ENCODE data around the gene RPS21. TPM values are rescaled to one million over a fixed set of nuclear protein-coding genes. Genes with fewer than 3 reads are reported as not detected.
A peak's percentile ranks its signal among the peaks of the same experiment; 100 is the strongest.

The RPS21 gene
- total and polyA plus RNA-seq, 2 of the 13 experiments (the other 11 are each of a cell fraction or from before 2014, with no cell fraction given), result 2,647 to 11,063 TPM

DNA sequence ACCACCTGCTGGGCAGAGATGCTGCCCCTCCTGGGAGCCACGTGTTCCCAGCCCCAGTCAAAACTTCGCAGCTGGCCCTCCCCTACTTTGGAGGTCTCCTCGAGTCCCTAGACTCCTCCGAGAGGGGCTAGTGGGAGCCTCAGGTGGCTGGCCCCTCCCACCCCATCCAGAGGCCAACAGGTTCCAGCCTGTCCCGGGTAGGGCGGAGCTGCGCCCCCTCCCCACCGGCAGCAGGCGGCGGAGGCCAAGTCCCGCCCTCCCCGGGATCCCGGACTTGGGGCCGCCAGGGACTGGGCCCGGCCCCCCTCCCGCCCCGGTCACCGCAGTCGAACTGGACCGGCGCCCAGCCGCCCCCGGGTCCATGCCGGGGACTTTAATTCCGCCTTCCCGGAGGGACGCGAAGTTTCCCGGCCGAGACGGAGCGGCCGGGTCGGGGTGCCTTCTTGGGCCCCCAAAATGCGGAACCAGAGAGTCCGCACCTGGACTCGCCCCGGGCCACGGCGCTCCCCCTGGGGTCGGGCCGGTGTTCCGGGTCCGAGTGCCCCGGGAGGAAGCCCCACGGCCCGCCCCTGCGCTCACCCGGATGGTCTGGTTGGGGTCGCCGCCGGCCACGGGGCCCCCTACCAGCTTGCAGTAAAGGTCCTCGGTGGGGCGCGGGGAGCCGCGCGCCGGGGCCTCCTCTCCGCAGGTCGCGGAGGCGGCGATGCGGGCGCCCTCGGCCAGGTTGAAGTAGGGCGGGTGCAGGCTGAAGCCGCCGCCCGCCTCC lies 20.4 kb upstream of the RPS21 start (continued):
- TF ChIP-seq ZNF232 (CRISPR knock-in tag; IDR thresholded peaks at IDR 0.05; ENCODE audit: borderline replicate concordance), result peak; percentile 74; the same call in 1 of the 2 replicates
- TF ChIP-seq MBD4 (IDR thresholded peaks at IDR 0.05; ENCODE audit: borderline replicate concordance, low read length), result no peak
- TF ChIP-seq SP2 (CRISPR knock-in tag; IDR thresholded peaks at IDR 0.05), result no peak
- peak; percentile 58; the same call in 1 of the 2 replicates for TF ChIP-seq ZNF33B (CRISPR knock-in tag; IDR thresholded peaks at IDR 0.05)
- TF ChIP-seq, protein P1, sequence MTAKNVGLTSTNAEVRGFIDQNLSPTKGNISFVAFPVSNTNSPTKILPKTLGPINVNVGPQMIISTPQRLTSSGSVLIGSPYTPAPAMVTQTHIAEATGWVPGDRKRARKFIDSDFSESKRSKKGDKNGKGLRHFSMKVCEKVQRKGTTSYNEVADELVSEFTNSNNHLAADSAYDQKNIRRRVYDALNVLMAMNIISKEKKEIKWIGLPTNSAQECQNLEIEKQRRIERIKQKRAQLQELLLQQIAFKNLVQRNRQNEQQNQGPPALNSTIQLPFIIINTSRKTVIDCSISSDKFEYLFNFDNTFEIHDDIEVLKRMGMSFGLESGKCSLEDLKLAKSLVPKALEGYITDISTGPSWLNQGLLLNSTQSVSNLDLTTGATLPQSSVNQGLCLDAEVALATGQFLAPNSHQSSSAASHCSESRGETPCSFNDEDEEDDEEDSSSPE (CRISPR knock-in tag; IDR thresholded peaks at IDR 0.05), result peak; percentile 70
- TF ChIP-seq, protein P2, sequence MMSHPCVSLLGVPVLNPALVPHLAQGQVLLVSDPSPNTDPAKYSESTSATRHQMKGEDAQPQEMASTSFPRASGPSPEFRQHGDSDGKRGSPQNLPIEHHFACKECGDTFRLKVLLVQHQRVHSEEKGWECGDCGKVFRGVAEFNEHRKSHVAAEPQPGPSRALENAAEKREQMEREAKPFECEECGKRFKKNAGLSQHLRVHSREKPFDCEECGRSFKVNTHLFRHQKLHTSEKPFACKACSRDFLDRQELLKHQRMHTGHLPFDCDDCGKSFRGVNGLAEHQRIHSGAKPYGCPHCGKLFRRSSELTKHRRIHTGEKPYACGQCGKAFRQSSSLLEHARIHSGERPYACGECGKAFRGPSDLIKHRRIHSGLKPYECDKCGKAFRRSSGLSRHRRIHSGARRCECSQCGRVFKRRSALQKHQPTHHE (CRISPR knock-in tag; IDR thresholded peaks at IDR 0.05; ENCODE audit: borderline replicate concordance), result peak; percentile 76; the same call in 1 of the 2 replicates
- TF ChIP-seq ZBTB26 (CRISPR knock-in tag; IDR thresholded peaks at IDR 0.05; ENCODE audit: borderline replicate concordance), result no peak
- peak; percentile 23; the same call in 1 of the 2 replicates for TF ChIP-seq ZNF747 (CRISPR knock-in tag; IDR thresholded peaks at IDR 0.05; ENCODE audit: borderline replicate concordance)
- TF ChIP-seq ZNF749 (CRISPR knock-in tag; IDR thresholded peaks at IDR 0.05; ENCODE audit: borderline replicate concordance), result no peak
- TF ChIP-seq AGO1 (IDR thresholded peaks at IDR 0.05; ENCODE audit: low read depth, low read length, poor library complexity, severe bottlenecking), result peak; percentile 16
- 0 out of 2 replicates have a peak, but pooled peaks have one; percentile 22 for TF ChIP-seq ZNF773 (CRISPR knock-in tag; IDR thresholded peaks at IDR 0.05; ENCODE audit: borderline replicate concordance)
- peak; percentile 75 for TF ChIP-seq ARID4A (CRISPR knock-in tag; IDR thresholded peaks at IDR 0.05; ENCODE audit: borderline replicate concordance)
- no peak for TF ChIP-seq POLR2A (IDR thresholded peaks at IDR 0.05; ENCODE audit: insufficient read depth in 1 of 2, low read depth in 2 of 2, low read length in 2 of 2)
- TF ChIP-seq TAF1 (CRISPR knock-in tag; IDR thresholded peaks at IDR 0.05), result peak; percentile 10; the same call in 1 of the 2 replicates
- no peak for TF ChIP-seq FOXK1 (CRISPR knock-in tag; IDR thresholded peaks at IDR 0.05; ENCODE audit: borderline replicate concordance, low read depth)
- TF ChIP-seq ZSCAN5A (CRISPR knock-in tag; IDR thresholded peaks at IDR 0.05; ENCODE audit: borderline replicate concordance), result no peak
- peak; percentile 79 for TF ChIP-seq PTBP1 (IDR thresholded peaks at IDR 0.05; ENCODE audit: low read depth, low read length, poor library complexity, severe bottlenecking)

All from HepG2 (cell line).